ENCODE results near the gene GPR37.

- TF ChIP-seq POLR2A (IDR thresholded peaks at IDR 0.05) (no peak), POLR2AphosphoS5 (IDR thresholded peaks at IDR 0.05) (no peak), CTCF (IDR thresholded peaks at IDR 0.05) (no peak)
These were observed 7.7 kb upstream of the GPR37 start for GRCh38 chr7:124773339-124773738.

All from prostate gland (tissue), 2 donors.